Activated CD4-positive, alpha-beta T cell treated with anti-CD3 and anti-CD28 coated beads, Interleukin-2, Interleukin-4, amounts not matched to agents 100 ng/mL and 50 ng/mL, durations not matched to agents 16 hours and 8 hours (primary cell): ENCODE data around the gene ALDH2.
A peak's percentile ranks its signal among the peaks of the same experiment; 100 is the strongest.
"Not testable (repeated sequence)": the region's sequence is repeated elsewhere in the genome, so short reads cannot be mapped to it uniquely, and the experiment has no call there.

Source experiments
- DNase-seq: peaks from one replicate; pipeline ENCODE4 v3.0.0-alpha.2; 2020; ENCODE audit warnings: low spot score

ALDH2 gene

GRCh38 chr12:111766608-111767361 lies at the start of gene ALDH2:
ALDH2 (plus strand) TSS chr12:111766933; CDS start chr12:111766983, 50 bp downstream.
- peak; percentile 6 for DNase-seq

- DNase-seq = not testable (repeated sequence)
Observed at GRCh38 chr12:111719316-111719715, 47.4 kb upstream of the ALDH2 start.

- DNase-seq = no peak
Observed at GRCh38 chr12:111720457-111720856, 46.3 kb upstream of the ALDH2 start.

- not testable (repeated sequence) for DNase-seq
Observed at GRCh38 chr12:111723646-111724360, 42.9 kb upstream of the ALDH2 start.

GRCh38 chr12:111728795-111729194 lies 37.9 kb upstream of the ALDH2 start:
- DNase-seq = no peak

GRCh38 chr12:111730420-111730819 lies 36.3 kb upstream of the ALDH2 start:
- DNase-seq = no peak

- DNase-seq = no peak
Observed at GRCh38 chr12:111732786-111733185, 33.9 kb upstream of the ALDH2 start.

- DNase-seq = no peak
Observed at GRCh38 chr12:111733340-111733915, 33.3 kb upstream of the ALDH2 start.

- not testable (repeated sequence) for DNase-seq
Observed at GRCh38 chr12:111739524-111739923, 27.2 kb upstream of the ALDH2 start.

GRCh38 chr12:111741235-111741812 lies 25.4 kb upstream of the ALDH2 start:
- no peak for DNase-seq

GRCh38 chr12:111745211-111745610 lies 21.5 kb upstream of the ALDH2 start:
- no peak for DNase-seq

GRCh38 chr12:111747333-111747732 lies 19.4 kb upstream of the ALDH2 start:
- DNase-seq = no peak

GRCh38 chr12:111748151-111748672 lies 18.5 kb upstream of the ALDH2 start:
- DNase-seq = no peak

- no peak for DNase-seq
Observed at GRCh38 chr12:111748867-111749266, 17.9 kb upstream of the ALDH2 start.

- DNase-seq = no peak
Observed at GRCh38 chr12:111749391-111749790, 17.3 kb upstream of the ALDH2 start.

GRCh38 chr12:111753144-111753881 lies 13.4 kb upstream of the ALDH2 start:
- DNase-seq = no peak

- DNase-seq = no peak
Observed at GRCh38 chr12:111754671-111755070, 12.1 kb upstream of the ALDH2 start.

GRCh38 chr12:111756196-111756595 lies 10.5 kb upstream of the ALDH2 start:
- DNase-seq = no peak

GRCh38 chr12:111756681-111757080 lies 10.1 kb upstream of the ALDH2 start:
- no peak for DNase-seq

- no peak for DNase-seq
Observed at GRCh38 chr12:111757361-111758119, 9.2 kb upstream of the ALDH2 start.

- no peak for DNase-seq
Observed at GRCh38 chr12:111758120-111758561, 8.6 kb upstream of the ALDH2 start.
